ENCODE results near the gene WDR7.

- no peak for TF ChIP-seq CTCF (IDR thresholded peaks at IDR 0.05)
- TF ChIP-seq POLR2AphosphoS5 (IDR thresholded peaks at IDR 0.05): no peak
Measured at GRCh38 chr18:56861244-56861643, 210.1 kb downstream of the WDR7 start.

All from prostate gland (tissue), 2 donors.